Measurements from ENCODE around the gene PRKG2. TPM values are rescaled to one million over a fixed set of nuclear protein-coding genes. Genes with fewer than 3 reads are reported as not detected.

PRKG2 gene
- total and polyA plus RNA-seq, 4 donors, result 0.03 to 0.14 (median 0.08) TPM; not detected in 1

- DNase-seq (ENCODE audit: low spot score), result no peak
- no peak overlapping the region for H3K27ac ChIP-seq (ENCODE audit: low read depth in 1 of 2, low read length in 2 of 2)
- H3K36me3 ChIP-seq (ENCODE audit: control insufficient read depth in 4 of 4, insufficient read depth in 3 of 4, low read depth in 1 of 4, low read length in 3 of 4), result no peaks in the 10 kb centered on the region
- no peak for TF ChIP-seq JUND (IDR thresholded peaks at IDR 0.05)
- no peak for TF ChIP-seq FOXA2 (IDR thresholded peaks at IDR 0.05)
- no peak for TF ChIP-seq ATF3 (IDR thresholded peaks at IDR 0.05)
- no peak for TF ChIP-seq CTCF (IDR thresholded peaks at IDR 0.05; ENCODE audit: low read depth, low read length, missing input control)
- no peak for TF ChIP-seq REST (IDR thresholded peaks at IDR 0.05)
- TF ChIP-seq FOXA1 (IDR thresholded peaks at IDR 0.05), result no peak
- no peak for TF ChIP-seq EGR1 (IDR thresholded peaks at IDR 0.05; ENCODE audit: low read depth in 2 of 2)
- TF ChIP-seq ZBTB33 (IDR thresholded peaks at IDR 0.05), result no peak
- no peak for TF ChIP-seq RXRA (IDR thresholded peaks at IDR 0.05)
- TF ChIP-seq YY1 (IDR thresholded peaks at IDR 0.05), result no peak
- no peak for TF ChIP-seq MAX (IDR thresholded peaks at IDR 0.05)
- no peak for TF ChIP-seq HNF4G (IDR thresholded peaks at IDR 0.05)
- no peak for TF ChIP-seq GABPA (IDR thresholded peaks at IDR 0.05 in 1 of 2, conservative IDR thresholded peaks at IDR 0.05 in 1 of 2)
- TF ChIP-seq HNF4A (conservative IDR thresholded peaks at IDR 0.05), result no peak
- no peak for TF ChIP-seq SP1 (IDR thresholded peaks at IDR 0.05)
- TF ChIP-seq NR2F2 (IDR thresholded peaks at IDR 0.05), result no peak
- no peak for TF ChIP-seq RAD21 (IDR thresholded peaks at IDR 0.05)
- no peak for TF ChIP-seq TAF1 (conservative IDR thresholded peaks at IDR 0.05)
- 54% methylated on average over 7 of the region's 7 CpGs for WGBS
- H3K9ac ChIP-seq (ENCODE audit: low read depth in 1 of 2, low read length in 2 of 2), result no peak overlapping the region
- no peaks in the 10 kb centered on the region for H3K4me1 ChIP-seq (ENCODE audit: control insufficient read depth in 4 of 4, insufficient read depth in 4 of 4, low read length in 3 of 4)
- H3K9me3 ChIP-seq (ENCODE audit: control insufficient read depth in 4 of 4, low read length in 3 of 4), result no peaks in the 10 kb centered on the region
- H3K27me3 ChIP-seq (ENCODE audit: control insufficient read depth in 4 of 4, insufficient read depth in 4 of 4, low read length in 3 of 4), result no peaks in the 10 kb centered on the region
- no peak overlapping the region for H3K4me3 ChIP-seq (ENCODE audit: low read depth in 1 of 3, low read length in 3 of 3)
Observed at GRCh38 chr4:81130569-81130968, 84.5 kb downstream of the PRKG2 start.
